Caco-2 (cell line): ENCODE measurements around the gene RTL10. TPM values are rescaled to one million over a fixed set of nuclear protein-coding genes. Genes with fewer than 3 reads are reported as not detected.
A peak's percentile ranks its signal among the peaks of the same experiment; 100 is the strongest.

ENCODE experiments used
- BruUV-seq: library from RNA; stranded (reverse); fragments of 400-500 nt; replicated peaks from 2 replicates; lab custom pipeline; 2021; lab: Mats Ljungman, UMichigan
- CTCF ChIA-PET: fragments of 300-600 bp; sonication (Branson Sonifier 250); formaldehyde crosslinking; loops from one replicate; lab custom pipeline; 2022; ENCODE audit warnings: antibody characterized with exemption; lab: Charles Lee
- POLR2A ChIA-PET: fragments of 300-600 bp; sonication (Branson Sonifier 250); formaldehyde crosslinking; loops from one replicate; lab custom pipeline; 2022; ENCODE audit warnings: antibody characterized with exemption; lab: Charles Lee
- DNase-seq, 2 experiments: peaks; one replicate each; pipeline versions ENCODE4 v3.0.0 to v3.0.0-alpha.2; 2020 to 2022
- H3K27me3 ChIP-seq: replicated peaks from 2 replicates; pipeline ENCODE4 v1.6.0; 2011; ENCODE audit warnings: low read length; ENCODE audit not compliant: control insufficient read depth, insufficient read depth
- H3K36me3 ChIP-seq: 2 replicates; pipeline ENCODE4 v1.5.1; 2011; ENCODE audit warnings: low read length; ENCODE audit not compliant: control insufficient read depth, insufficient read depth
- H3K4me1 ChIP-seq: fragments of 250-450 bp; sonication (Bioruptor Pico); 2 replicates; pipeline ENCODE4 v1.5.1; 2020; ENCODE audit warnings: mild to moderate bottlenecking
- H3K4me3 ChIP-seq: 2 replicates; pipeline ENCODE4 v1.5.1; 2011; ENCODE audit warnings: low read depth, mild to moderate bottlenecking, control low read depth, low read length
- H3K9me3 ChIP-seq: fragments of 250-450 bp; sonication (Bioruptor Pico); 2 replicates; pipeline ENCODE4 v1.5.1; 2020; ENCODE audit warnings: mild to moderate bottlenecking, moderate library complexity
- H3K27ac Mint-ChIP-seq: one replicate; pipeline ENCODE4 v1.8.0; 2022; ENCODE audit warnings: mixed read lengths; ENCODE audit not compliant: unreplicated experiment
- H3K27me3 Mint-ChIP-seq: one replicate; pipeline ENCODE4 v1.8.0; 2022; ENCODE audit warnings: mixed read lengths; ENCODE audit not compliant: insufficient read depth, unreplicated experiment
- H3K36me3 Mint-ChIP-seq: one replicate; pipeline ENCODE4 v1.8.0; 2022; ENCODE audit warnings: mild to moderate bottlenecking, mixed read lengths; ENCODE audit not compliant: insufficient read depth, unreplicated experiment
- H3K4me1 Mint-ChIP-seq: one replicate; pipeline ENCODE4 v1.8.0; 2022; ENCODE audit warnings: low read depth, mixed read lengths; ENCODE audit not compliant: unreplicated experiment
- H3K4me3 Mint-ChIP-seq: one replicate; pipeline ENCODE4 v1.8.0; 2022; ENCODE audit warnings: mild to moderate bottlenecking, moderate library complexity, mixed read lengths; ENCODE audit not compliant: unreplicated experiment
- H3K9me3 Mint-ChIP-seq: one replicate; pipeline ENCODE4 v1.8.0; 2022; ENCODE audit warnings: mixed read lengths; ENCODE audit not compliant: unreplicated experiment
- intact Hi-C: fragments of 100-400 bp; cut with micrococcal nuclease; formaldehyde crosslinking; loops from one replicate; pipeline ENCODE4 v1.10.0; 2022; ENCODE audit not compliant: unreplicated experiment
- total RNA-seq: library from RNA; stranded (reverse); gene quantifications from 2 replicates; pipeline ENCODE4 v1.2.3, GENCODE V29; 2022
- TF ChIP-seq, protein P1 (sequence below), 2 experiments: fragments of 200-600 bp in 1 of 2; IDR thresholded peaks; 1 replicate in 1 of 2; 2 replicates in 1 of 2; pipeline versions ENCODE4 v1.5.1 to v1.8.0; 2011 to 2022; ENCODE audit warnings: antibody characterized with exemption in 1 of 2, control low read depth in 1 of 2, inconsistent platforms in 1 of 2, low read depth in 1 of 2, low read length in 1 of 2, mild to moderate bottlenecking in 1 of 2, moderate library complexity in 1 of 2; ENCODE audit not compliant: insufficient read depth in 1 of 2, severe bottlenecking in 1 of 2, unreplicated experiment in 1 of 2

RTL10 gene
- total RNA-seq, 1 experiment from 2014 or later, result 27.5 TPM

DNA sequence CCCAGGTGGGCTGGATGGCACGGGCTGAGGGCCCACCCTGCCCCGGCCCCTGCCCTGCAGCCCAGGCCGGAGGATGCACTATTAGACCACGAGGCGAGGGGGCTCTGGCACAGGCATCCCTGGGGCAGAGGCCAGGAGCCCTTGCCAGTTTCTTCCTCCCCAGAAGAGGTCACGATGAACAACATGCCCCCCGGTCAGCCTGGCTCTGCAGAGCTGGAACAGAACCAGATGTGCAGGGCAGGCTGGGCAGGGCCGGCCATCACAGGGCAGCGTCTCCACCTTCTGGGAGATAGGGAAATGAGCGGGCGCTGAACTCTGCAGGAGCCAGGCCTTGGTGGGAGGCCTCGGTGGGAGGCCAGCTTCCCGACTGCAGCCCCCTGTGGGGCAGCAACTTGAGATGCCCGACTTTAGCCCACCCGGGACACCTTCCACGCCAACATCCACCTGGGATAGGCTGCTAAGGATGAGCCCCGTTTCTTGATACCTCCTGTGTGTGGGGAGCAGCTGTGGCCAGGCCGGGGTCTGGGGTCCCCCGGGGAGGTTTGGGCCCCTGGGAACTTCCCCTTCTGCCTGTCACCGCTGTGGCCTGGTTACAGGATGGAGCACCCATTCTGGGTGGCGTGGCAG lies 21.8 kb upstream of the RTL10 start:
- POLR2A ChIA-PET, result no interaction called here
- H3K27me3 Mint-ChIP-seq, result no peaks in the 10 kb centered on the region

GRCh38 chr22:19875531-19876313 lies 21.0 kb upstream of the RTL10 start:
- no peak overlapping the region for H3K27ac Mint-ChIP-seq
- peaks cover 12% of the 10 kb centered on the region for H3K4me1 ChIP-seq
- ChIA-PET CTCF (no interaction called here), POLR2A (no interaction called here)
- H3K36me3 Mint-ChIP-seq, result peaks cover 7% of the 10 kb centered on the region
- BruUV-seq, result no TSS peak
- intact Hi-C loops, result no loop called here
- no peaks in the 10 kb centered on the region for H3K27me3 Mint-ChIP-seq
- no peaks in the 10 kb centered on the region for H3K9me3 ChIP-seq
- no peaks in the 10 kb centered on the region for H3K27me3 ChIP-seq
- no peak overlapping the region for H3K4me3 Mint-ChIP-seq
- no peaks in the 10 kb centered on the region; the same call in 1 of the 2 replicates for H3K36me3 ChIP-seq
- peak in 1 of 2 experiments; percentile 22 for DNase-seq
- H3K9me3 Mint-ChIP-seq, result no peaks in the 10 kb centered on the region
- peaks cover 7% of the 10 kb centered on the region for H3K4me1 Mint-ChIP-seq
- TF ChIP-seq, protein P1, sequence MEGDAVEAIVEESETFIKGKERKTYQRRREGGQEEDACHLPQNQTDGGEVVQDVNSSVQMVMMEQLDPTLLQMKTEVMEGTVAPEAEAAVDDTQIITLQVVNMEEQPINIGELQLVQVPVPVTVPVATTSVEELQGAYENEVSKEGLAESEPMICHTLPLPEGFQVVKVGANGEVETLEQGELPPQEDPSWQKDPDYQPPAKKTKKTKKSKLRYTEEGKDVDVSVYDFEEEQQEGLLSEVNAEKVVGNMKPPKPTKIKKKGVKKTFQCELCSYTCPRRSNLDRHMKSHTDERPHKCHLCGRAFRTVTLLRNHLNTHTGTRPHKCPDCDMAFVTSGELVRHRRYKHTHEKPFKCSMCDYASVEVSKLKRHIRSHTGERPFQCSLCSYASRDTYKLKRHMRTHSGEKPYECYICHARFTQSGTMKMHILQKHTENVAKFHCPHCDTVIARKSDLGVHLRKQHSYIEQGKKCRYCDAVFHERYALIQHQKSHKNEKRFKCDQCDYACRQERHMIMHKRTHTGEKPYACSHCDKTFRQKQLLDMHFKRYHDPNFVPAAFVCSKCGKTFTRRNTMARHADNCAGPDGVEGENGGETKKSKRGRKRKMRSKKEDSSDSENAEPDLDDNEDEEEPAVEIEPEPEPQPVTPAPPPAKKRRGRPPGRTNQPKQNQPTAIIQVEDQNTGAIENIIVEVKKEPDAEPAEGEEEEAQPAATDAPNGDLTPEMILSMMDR (IDR thresholded peaks at IDR 0.05; ENCODE audit: insufficient read depth in 1 of 2, low read depth in 1 of 2, low read length in 1 of 2, severe bottlenecking in 1 of 2, unreplicated experiment in 1 of 2), result no peak
- no peak overlapping the region for H3K4me3 ChIP-seq

More for the DNA sequence above, 21.8 kb upstream of the RTL10 start:
- H3K4me1 ChIP-seq, result peaks cover 16% of the 10 kb centered on the region
- no peaks in the 10 kb centered on the region; the same call in 1 of the 2 replicates for H3K36me3 ChIP-seq
- TF ChIP-seq, protein P1 (IDR thresholded peaks at IDR 0.05; ENCODE audit: insufficient read depth in 1 of 2, low read depth in 1 of 2, low read length in 1 of 2, severe bottlenecking in 1 of 2, unreplicated experiment in 1 of 2), result no peak
- Mint-ChIP-seq H3K4me1 (peaks cover 13% of the 10 kb centered on the region), H3K9me3 (no peaks in the 10 kb centered on the region), H3K27ac (no peak overlapping the region), H3K36me3 (peaks cover 14% of the 10 kb centered on the region), H3K4me3 (no peak overlapping the region)
- no peaks in the 10 kb centered on the region for H3K27me3 ChIP-seq
- H3K4me3 ChIP-seq, result no peak overlapping the region
- no peaks in the 10 kb centered on the region for H3K9me3 ChIP-seq
- no TSS peak for BruUV-seq
- peak in 1 of 2 experiments; percentile 34 for DNase-seq
- intact Hi-C loops, result no loop called here
- CTCF ChIA-PET, result no interaction called here

- intact Hi-C loops, result no loop called here
- H3K4me1 ChIP-seq, result peaks cover 6% of the 10 kb centered on the region
- ChIA-PET CTCF (no interaction called here), POLR2A (no interaction called here)
- Mint-ChIP-seq H3K36me3 (peaks cover 6% of the 10 kb centered on the region), H3K4me1 (peaks cover 1% of the 10 kb centered on the region), H3K27me3 (no peaks in the 10 kb centered on the region), H3K4me3 (no peak overlapping the region), H3K9me3 (no peaks in the 10 kb centered on the region), H3K27ac (no peak overlapping the region)
- no peak overlapping the region for H3K4me3 ChIP-seq
- BruUV-seq, result no TSS peak
- H3K27me3 ChIP-seq, result no peaks in the 10 kb centered on the region
- no peaks in the 10 kb centered on the region; the same call in 1 of the 2 replicates for H3K36me3 ChIP-seq
- TF ChIP-seq, protein P1 (IDR thresholded peaks at IDR 0.05; ENCODE audit: insufficient read depth in 1 of 2, low read depth in 1 of 2, low read length in 1 of 2, severe bottlenecking in 1 of 2, unreplicated experiment in 1 of 2), result no peak
- DNase-seq, result no peak
- no peaks in the 10 kb centered on the region for H3K9me3 ChIP-seq
Observed at GRCh38 chr22:19875061-19875530, 20.4 kb upstream of the RTL10 start.
